Vagina (tissue), 2 donors: ENCODE data around the gene IFNLR1.

ENCODE experiments used
- CTCF ChIP-seq, 3 experiments: fragments of 450-650 bp in 2 of 3; fragments of 200-600 bp in 1 of 3; sonication (generic) in 1 of 3; IDR thresholded peaks; one replicate each; pipeline ENCODE4 v1.5.1; 2017 to 2019; ENCODE audit warnings: antibody characterized with exemption in 3 of 3, mild to moderate bottlenecking in 2 of 3, moderate library complexity in 2 of 3
- POLR2A ChIP-seq, 2 donors: fragments of 450-650 bp; IDR thresholded peaks; one replicate each; pipeline ENCODE4 v1.6.1; 2017; ENCODE audit warnings: antibody characterized with exemption in 2 of 2, mild to moderate bottlenecking in 2 of 2, moderate library complexity in 2 of 2

GRCh38 chr1:24235921-24236788 lies 49.1 kb upstream of the IFNLR1 start:
- TF ChIP-seq POLR2A (IDR thresholded peaks at IDR 0.05) (no peak), CTCF (IDR thresholded peaks at IDR 0.05) (no peak)
